Measurements from ENCODE around the gene HPCAL4. TPM values are rescaled to one million over a fixed set of nuclear protein-coding genes. Genes with fewer than 3 reads are reported as not detected.

The HPCAL4 gene
- total and polyA plus RNA-seq, 10 of the 15 experiments (the other 5 are each of a cell fraction or from before 2014, with no cell fraction given): 0.05 to 0.18 (median 0.06) TPM; not detected in 5

- ChIA-PET SMC1A (ENCODE audit: uncharacterized antibody, unreplicated experiment) (interaction anchor here (0.8 to 4.7 kb wide), 3 partner anchors 10 to 83 kb away, joined by 3 to 35 read pairs (median 3); no protein-coding TSS in a partner anchor), RAD21 (ENCODE audit: unreplicated experiment) (interaction anchor here (2.7 kb wide), 1 partner anchor 52 kb away, joined by 18 read pairs; no protein-coding TSS in a partner anchor), CTCF (interaction anchor here (0.8 to 11.1 kb wide), 6 partner anchors 13 to 83 kb away, joined by 3 to 312 read pairs (median 14); partner anchors contain the start of gene NT5C1A), POLR2A (interaction anchor here (0.6 kb wide), 1 partner anchor 548 kb away, joined by 3 read pairs; no protein-coding TSS in a partner anchor)
- Histone ChIP-seq H2AFZ (ENCODE audit: control insufficient read depth, low read depth, low read length) (no peak overlapping the region), H3K4me2 (ENCODE audit: control insufficient read depth, insufficient read depth) (no peak overlapping the region), H3K27me3 (replicated peaks in 1 of 2; ENCODE audit: control insufficient read depth in 2 of 2, insufficient read depth in 2 of 2, low read length in 1 of 2) (no peaks in the 10 kb centered on the region; a peak in 1 of 4 replicates), H3K9me3 (replicated peaks; ENCODE audit: control insufficient read depth, insufficient read depth, low read length) (no peaks in the 10 kb centered on the region), H3K27ac (ENCODE audit: control insufficient read depth, insufficient read depth) (no peak overlapping the region), H3K9ac (ENCODE audit: control insufficient read depth, insufficient read depth, low read length) (no peak overlapping the region), H3K4me3 (no peak overlapping the region), H3K4me1 (ENCODE audit: control insufficient read depth, insufficient read depth, low read length) (peaks cover 3% of the 10 kb centered on the region; the same call in 1 of the 2 replicates), H3K79me2 (ENCODE audit: control insufficient read depth, insufficient read depth, low read length) (no peaks in the 10 kb centered on the region), H4K20me1 (ENCODE audit: control insufficient read depth, insufficient read depth) (no peaks in the 10 kb centered on the region), H3K36me3 (ENCODE audit: control insufficient read depth in 2 of 2, insufficient read depth in 2 of 2, low read length in 1 of 2) (no peaks in the 10 kb centered on the region)
- FAIRE-seq: no peak
- in situ Hi-C loops (cut with MboI): no loop called here
- intact Hi-C loops (cut with micrococcal nuclease; ENCODE audit: unreplicated experiment): loop anchor here (10.0 kb wide), 1 partner anchor 551 kb away; no protein-coding TSS in a partner anchor
- no peak for DNase-seq (ENCODE audit: low read depth, low spot score)
- WGBS (ENCODE audit: insufficient coverage, insufficient replicate concordance, low lambda C conversion rate, missing lambda C conversion rate): 51% methylated on average over 5 of the region's 5 CpGs
- ATAC-seq: no peak
- BruUV-seq (replicated peaks): no TSS peak
- no peak for TF ChIP-seq STAT3 (IDR thresholded peaks at IDR 0.05; ENCODE audit: low read depth, low read length)
- no peak for TF ChIP-seq BMI1 (IDR thresholded peaks at IDR 0.05; ENCODE audit: borderline replicate concordance)
- no peak for TF ChIP-seq ZNF217 (IDR thresholded peaks at IDR 0.05)
- TF ChIP-seq JUNB (IDR thresholded peaks at IDR 0.05): no peak
- no peak for TF ChIP-seq KLF5 (IDR thresholded peaks at IDR 0.05; ENCODE audit: partially characterized antibody)
- TF ChIP-seq, protein P1, sequence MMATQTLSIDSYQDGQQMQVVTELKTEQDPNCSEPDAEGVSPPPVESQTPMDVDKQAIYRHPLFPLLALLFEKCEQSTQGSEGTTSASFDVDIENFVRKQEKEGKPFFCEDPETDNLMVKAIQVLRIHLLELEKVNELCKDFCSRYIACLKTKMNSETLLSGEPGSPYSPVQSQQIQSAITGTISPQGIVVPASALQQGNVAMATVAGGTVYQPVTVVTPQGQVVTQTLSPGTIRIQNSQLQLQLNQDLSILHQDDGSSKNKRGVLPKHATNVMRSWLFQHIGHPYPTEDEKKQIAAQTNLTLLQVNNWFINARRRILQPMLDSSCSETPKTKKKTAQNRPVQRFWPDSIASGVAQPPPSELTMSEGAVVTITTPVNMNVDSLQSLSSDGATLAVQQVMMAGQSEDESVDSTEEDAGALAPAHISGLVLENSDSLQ (IDR thresholded peaks at IDR 0.05): no peak
- no peak for TF ChIP-seq SP1 (IDR thresholded peaks at IDR 0.05; ENCODE audit: low read depth, low read length)
- TF ChIP-seq, protein P2, sequence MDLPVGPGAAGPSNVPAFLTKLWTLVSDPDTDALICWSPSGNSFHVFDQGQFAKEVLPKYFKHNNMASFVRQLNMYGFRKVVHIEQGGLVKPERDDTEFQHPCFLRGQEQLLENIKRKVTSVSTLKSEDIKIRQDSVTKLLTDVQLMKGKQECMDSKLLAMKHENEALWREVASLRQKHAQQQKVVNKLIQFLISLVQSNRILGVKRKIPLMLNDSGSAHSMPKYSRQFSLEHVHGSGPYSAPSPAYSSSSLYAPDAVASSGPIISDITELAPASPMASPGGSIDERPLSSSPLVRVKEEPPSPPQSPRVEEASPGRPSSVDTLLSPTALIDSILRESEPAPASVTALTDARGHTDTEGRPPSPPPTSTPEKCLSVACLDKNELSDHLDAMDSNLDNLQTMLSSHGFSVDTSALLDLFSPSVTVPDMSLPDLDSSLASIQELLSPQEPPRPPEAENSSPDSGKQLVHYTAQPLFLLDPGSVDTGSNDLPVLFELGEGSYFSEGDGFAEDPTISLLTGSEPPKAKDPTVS (IDR thresholded peaks at IDR 0.05; ENCODE audit: low read depth, low read length): no peak
- TF ChIP-seq, protein P3, sequence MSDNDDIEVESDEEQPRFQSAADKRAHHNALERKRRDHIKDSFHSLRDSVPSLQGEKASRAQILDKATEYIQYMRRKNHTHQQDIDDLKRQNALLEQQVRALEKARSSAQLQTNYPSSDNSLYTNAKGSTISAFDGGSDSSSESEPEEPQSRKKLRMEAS (IDR thresholded peaks at IDR 0.05; ENCODE audit: low read depth, low read length): no peak
- no peak for TF ChIP-seq FOXM1 (IDR thresholded peaks at IDR 0.05; ENCODE audit: low read depth, low read length)
- TF ChIP-seq ETV6 (conservative IDR thresholded peaks at IDR 0.05 in 1 of 2, IDR thresholded peaks at IDR 0.05 in 1 of 2; ENCODE audit: borderline replicate concordance in 1 of 2, low read depth in 1 of 2): no peak
- no peak for TF ChIP-seq MYB (IDR thresholded peaks at IDR 0.05; ENCODE audit: borderline replicate concordance, low read depth, low read length)
- no peak for TF ChIP-seq NR2C1 (IDR thresholded peaks at IDR 0.05)
- no peak for TF ChIP-seq EED (IDR thresholded peaks at IDR 0.05; ENCODE audit: low read depth)
- no peak for TF ChIP-seq MYC (IDR thresholded peaks at IDR 0.05; ENCODE audit: insufficient read depth, insufficient read length, insufficient replicate concordance, low read length, severe bottlenecking)
- TF ChIP-seq BCL11A (IDR thresholded peaks at IDR 0.05; ENCODE audit: low read depth, low read length): no peak
- TF ChIP-seq, protein P4, sequence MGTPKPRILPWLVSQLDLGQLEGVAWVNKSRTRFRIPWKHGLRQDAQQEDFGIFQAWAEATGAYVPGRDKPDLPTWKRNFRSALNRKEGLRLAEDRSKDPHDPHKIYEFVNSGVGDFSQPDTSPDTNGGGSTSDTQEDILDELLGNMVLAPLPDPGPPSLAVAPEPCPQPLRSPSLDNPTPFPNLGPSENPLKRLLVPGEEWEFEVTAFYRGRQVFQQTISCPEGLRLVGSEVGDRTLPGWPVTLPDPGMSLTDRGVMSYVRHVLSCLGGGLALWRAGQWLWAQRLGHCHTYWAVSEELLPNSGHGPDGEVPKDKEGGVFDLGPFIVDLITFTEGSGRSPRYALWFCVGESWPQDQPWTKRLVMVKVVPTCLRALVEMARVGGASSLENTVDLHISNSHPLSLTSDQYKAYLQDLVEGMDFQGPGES (IDR thresholded peaks at IDR 0.05): no peak
- no peak for TF ChIP-seq RBBP5 (conservative IDR thresholded peaks at IDR 0.05)
Measured at GRCh38 chr1:39655578-39656268, 35.5 kb downstream of the HPCAL4 start.

Measured in GM12878 (cell line).